HG03045 (cell line): ENCODE results near the gene SORCS3.

Experiments
- ATAC-seq: cut with Tn5 transposase; IDR thresholded peaks from one replicate; pipeline ENCODE4 v1.9.1; 2021; ENCODE audit warnings: mild to moderate bottlenecking, moderate library complexity; ENCODE audit not compliant: unreplicated experiment

The SORCS3 gene

DNA sequence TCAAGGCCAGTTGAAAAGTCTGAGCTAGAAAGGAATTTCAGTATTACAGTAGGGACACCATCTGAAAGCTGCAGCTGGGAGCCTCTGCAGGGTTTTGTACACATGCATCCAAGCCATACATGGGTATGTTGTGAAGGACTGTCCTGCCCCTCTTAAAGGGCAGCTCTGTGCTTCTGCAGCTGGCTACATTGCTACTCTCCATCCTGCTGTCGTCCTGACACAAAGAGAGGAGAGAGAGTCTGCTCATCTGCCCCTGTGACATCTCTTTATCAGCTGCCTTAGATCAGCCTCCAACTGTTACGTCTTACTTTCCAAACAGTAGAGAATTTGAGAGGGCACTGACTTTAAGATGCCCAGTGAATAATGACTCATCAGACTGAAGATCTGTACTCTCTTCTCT is 602.7 kb downstream of the SORCS3 start:
- ATAC-seq = no peak

DNA sequence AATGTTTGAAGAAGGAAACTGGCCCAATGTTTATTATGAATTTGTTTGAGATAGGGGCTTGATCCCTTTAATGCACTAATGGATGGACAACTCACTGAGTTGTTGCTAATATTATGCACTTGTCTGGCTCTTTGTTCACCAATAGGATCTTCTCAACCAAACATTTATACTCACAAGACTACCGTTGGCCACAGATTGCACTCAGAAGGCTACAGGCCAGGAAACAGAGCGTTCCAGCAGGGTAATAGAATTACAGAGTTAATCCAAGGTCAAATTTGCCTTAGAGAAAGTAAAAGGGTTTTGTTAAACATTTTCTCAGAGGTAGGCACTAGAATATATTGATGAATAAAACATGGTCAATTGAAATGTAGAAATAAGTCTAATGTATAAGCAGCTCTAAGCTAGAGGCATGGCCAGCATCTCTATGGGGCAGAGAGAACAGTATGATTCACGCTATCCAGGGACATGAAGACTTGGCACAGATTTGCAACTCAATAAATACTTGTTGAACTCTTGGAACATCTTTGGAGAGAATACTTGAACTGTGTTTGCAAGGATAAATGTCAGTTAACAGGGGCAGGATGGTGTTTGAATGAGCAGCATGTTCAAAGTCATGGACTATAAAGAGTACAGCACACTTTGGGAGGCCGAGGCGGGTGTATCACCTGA is 606.9 kb downstream of the SORCS3 start:
- no peak for ATAC-seq

DNA sequence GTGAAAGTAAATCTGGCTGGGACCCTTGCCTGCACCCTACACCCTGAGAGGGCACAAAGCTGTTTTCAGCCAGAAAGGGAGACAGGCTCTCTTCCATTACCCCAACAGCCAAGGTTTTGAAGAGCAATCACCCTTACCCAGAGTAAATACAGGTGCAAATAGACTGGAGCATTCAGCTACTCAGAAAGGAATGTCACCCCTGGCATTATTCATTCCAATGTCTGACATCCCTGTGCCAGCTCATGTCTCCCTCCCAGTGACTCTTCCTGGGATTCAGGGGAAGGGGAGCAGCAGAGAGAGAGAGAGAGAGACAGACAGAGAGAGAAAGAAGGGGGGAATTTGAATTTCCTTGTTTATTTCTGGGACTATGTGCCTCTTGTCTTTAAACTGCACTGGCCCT is 611.8 kb downstream of the SORCS3 start:
- no peak for ATAC-seq

DNA sequence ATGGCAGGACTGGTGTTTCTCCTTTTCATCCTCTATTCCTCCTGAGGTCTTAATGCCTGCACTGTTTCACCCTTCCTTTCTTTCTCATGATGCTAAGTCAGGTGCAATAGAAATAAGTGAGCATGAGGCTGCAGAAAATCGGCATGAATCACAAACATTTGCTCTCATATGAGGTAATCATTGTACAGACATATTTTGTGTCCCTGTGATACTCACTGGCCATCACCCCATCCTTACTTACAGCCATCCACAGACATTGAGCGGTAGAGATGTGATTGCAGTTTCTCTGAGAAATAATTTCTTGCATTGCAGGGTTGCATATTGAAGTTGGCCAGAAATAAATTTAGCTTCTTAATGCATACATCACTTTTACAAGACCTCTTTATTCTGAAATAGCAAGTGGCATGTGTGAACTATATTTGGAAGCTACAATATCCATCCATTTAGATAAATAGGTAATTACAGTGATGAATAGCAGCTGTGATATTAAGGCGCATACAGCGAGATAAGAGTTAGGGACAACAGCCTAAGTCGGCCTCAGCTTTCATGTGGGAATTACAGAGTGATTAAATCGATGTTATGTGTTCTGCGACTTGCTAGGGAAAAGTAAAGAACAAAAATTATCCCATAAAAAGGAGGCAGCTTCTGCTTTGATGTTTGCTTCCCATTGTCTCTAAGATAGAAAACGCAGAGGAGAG is 612.6 kb downstream of the SORCS3 start:
- no peak for ATAC-seq

DNA sequence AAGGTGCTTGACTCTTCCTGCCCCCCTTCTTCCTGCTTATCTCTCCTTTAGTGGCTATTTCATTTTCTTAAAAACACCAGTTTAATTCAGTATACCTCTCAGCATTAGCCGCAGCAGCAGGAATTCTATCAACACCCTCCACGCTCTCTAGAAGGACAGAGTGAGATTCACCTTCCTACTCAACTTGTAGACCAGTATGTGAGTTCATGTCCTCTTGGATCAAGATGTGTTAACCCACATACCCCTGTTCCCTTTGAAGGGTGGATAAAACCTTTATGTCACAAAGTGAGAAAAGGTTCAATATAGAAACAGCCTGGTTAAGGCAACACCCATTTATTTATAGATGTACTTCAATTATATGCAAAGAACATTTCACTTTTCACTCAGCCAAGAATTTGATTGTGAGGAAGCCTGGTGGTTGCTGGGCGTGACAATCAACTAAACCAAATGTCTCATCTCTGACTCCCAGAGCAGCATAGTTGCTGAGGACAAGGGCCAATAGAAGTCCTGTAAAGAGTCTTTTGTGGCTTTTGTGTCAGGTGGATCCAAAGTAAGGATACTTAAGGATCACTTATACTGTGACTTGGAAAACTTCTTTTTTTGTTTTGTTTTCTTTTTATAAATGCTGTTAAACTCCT is 617.1 kb downstream of the SORCS3 start:
- ATAC-seq = no peak

DNA sequence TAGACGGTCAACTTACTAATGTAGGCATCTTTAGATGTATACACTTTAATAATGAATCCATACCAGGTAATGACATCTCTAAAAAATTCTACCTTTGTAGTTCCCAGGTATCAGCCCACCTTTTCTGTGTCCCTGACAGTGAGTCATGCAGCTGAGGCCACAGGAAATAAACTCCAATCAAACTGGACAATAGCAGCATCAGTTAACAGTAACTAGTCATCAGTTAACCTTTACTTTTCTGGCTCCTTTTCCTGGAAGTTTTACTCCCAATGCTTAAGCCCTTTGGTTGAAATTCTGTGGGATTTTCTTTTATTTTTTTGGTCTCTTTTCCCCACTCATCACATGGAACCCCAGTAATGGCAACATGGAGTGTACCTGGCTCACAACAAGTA is 617.6 kb downstream of the SORCS3 start:
- no peak for ATAC-seq

DNA sequence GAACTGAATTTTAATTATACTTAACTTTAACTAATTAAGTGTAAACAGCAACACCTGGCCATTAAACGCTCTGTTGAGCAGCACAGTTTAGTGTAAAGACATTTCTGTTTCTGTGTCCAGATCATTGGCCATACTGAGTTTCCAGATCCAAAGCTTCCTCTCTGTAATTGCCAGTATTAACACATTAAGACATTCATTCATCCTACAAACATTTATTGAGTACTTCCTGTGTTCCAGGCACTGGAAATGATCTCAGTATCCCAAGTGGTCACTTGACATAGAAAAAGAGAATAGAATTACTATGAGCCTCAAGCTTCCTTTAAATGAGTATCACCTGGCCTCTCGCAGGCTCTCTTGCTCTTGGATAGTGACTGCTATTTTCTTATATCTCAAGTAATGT is 618.1 kb downstream of the SORCS3 start:
- ATAC-seq = no peak

DNA sequence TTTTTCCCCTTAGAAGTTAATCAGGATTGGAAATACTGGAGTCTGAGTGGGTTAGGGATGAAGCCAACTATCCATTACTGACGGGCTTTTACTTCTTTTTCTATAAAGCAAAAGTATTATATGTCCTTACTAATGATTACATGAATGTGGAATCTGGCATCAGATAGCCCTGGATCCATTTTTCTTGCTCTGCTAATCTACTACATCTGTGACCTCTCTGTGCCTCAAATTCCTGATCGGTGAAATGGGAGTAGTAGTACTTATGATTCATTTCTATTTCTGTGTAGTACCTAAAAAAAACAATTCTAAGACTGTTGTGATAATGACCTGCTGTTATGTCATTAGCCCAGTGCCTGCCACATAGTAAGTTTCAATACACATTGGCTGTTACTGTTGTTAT is 621.6 kb downstream of the SORCS3 start:
- no peak for ATAC-seq

DNA sequence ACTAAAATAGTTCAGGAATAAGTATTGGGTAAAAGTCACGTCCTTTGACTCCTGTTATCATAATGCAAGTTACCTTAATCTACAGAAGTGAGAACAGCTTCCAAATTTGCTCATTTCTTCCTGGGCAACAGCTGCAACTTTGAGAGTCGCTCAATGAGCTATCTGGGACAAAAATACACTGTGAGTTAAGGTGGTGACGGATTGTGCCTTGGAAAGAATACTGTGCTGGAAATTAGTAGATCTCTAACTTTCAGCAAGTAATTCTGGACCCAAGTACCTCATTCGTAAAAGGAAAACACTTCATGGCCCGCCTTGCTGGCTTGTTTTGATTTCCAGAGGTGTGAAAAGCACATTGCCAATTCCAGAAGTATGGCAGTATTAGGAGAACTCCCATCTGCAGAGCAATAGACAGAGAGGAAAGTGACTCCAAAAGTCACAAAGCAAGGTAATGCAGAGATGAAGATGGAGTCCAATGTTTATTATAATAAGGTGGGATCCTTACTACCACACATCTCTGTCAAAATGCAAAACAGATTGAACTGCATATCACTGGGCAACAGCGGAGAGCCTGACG is 626.0 kb downstream of the SORCS3 start:
- no peak for ATAC-seq

DNA sequence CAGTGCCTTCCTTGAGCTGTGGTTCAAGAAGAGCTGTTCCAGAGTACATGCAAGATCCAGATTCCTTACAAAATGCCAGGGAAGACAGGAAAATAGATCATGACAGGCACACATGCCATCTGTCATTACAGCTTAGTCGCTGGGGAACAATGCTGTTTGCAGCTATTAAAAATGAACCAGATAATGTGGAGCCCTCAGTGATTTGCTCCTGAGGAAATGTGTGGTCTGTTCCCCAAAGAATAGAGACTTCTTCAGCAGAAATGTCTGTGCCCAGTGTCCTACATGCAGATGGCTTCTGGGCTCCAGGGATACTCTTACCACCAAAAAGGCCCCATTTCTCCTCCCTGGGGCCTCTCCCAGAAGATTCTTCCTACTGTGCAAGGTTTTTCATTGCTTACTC is 627.9 kb downstream of the SORCS3 start:
- no peak for ATAC-seq

DNA sequence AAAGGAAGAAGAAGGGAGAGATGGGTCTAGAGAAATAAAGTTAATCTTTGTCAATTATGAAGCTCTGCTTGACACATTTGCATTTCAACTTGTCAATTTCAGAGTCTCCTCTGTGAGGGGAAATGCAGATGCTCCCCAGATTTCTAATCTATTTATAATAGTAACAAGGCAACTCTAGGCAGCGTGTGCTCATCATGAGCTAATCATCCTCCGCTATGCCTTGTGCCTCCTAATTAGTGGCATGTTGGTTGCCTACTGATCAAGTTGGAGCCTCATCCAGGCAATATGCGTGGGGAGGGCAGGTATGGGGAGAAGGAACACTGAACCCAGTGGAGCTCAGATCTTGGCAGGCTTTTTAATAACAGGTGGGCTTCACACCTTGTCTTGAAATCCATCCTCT is 628.6 kb downstream of the SORCS3 start:
- no peak for ATAC-seq

DNA sequence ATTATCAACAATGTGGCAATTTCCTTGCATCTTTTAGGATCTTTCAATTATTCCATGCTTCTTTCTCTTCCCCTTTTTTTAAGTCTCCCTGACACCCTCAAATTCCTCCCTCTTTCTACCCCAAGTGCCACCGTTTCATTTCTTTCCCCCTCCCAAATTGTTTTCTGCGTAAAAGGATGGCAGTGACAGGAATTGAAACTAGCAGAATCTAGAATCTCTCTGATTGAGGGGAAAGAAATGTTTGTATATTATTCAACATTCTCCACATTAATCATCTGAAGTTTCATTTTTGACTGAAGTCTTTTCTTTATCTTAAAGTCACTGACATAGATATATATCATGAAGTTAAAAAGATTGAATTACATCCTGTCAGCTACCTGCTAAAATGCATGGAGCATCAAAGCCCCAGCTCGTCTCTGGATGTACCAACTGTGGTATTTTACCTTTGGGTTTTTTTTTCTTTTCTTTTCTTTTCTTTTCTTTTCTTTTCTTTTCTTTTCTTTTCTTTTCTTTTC is 633.5 kb downstream of the SORCS3 start:
- no peak for ATAC-seq

DNA sequence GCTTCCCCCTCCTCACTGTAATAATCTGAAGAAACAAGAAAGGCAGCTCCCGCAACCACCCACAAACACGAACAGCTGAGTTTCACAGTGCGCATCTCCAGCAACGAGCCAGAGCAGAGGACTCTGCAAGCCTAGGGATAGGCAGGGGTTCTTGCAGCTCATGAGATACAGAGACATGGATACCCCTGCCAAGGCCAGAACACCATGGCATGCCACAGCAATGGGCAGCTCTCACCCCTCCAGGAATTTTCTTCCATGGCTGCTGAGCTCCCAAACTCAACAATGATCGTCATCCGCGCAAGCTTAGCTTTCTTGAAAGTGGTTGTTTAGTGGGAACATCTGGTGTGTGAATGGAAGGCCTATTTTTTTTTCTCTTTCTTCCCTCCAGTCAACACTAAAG is 637.3 kb downstream of the SORCS3 start:
- ATAC-seq = no peak

DNA sequence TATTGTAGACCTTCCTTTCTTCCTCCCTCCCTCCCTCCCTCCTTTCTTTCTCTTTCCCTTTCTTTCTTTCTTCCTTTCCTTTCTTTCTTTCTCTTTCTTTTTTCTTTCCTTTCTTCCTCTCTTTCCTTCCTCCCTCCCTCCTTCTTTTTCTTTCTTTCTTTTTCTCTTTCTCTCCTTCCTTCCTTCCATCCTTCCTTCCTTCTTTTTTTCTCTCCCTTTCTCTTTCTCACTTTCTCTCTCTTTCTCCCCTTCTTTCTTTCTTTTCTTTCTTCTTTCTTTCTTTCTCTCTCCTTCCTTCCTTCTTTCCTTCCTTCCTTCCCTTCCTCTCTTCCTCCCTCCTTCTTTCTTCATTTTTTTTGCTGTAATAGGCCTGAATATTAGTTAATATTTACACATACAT is 638.0 kb downstream of the SORCS3 start:
- ATAC-seq = no peak

DNA sequence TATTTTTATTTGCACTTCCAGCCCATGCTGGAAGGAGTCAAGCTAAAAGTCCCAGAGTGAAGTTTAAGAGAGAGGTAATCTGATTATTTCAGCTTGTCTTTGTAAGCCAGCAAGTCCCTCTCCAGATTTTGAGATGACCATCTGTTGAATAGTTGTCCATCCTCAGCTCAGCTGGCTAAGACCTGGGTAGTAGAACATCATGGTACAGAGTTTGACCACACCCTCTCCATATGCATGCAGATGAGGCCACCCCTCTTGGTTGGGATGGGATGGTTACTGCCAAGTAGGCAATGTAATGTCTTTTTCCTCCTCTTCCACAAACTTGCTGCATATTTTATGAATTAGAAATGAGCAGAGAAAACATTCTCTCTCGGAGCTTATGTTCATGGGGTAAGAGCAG is 639.8 kb downstream of the SORCS3 start:
- no peak for ATAC-seq

DNA sequence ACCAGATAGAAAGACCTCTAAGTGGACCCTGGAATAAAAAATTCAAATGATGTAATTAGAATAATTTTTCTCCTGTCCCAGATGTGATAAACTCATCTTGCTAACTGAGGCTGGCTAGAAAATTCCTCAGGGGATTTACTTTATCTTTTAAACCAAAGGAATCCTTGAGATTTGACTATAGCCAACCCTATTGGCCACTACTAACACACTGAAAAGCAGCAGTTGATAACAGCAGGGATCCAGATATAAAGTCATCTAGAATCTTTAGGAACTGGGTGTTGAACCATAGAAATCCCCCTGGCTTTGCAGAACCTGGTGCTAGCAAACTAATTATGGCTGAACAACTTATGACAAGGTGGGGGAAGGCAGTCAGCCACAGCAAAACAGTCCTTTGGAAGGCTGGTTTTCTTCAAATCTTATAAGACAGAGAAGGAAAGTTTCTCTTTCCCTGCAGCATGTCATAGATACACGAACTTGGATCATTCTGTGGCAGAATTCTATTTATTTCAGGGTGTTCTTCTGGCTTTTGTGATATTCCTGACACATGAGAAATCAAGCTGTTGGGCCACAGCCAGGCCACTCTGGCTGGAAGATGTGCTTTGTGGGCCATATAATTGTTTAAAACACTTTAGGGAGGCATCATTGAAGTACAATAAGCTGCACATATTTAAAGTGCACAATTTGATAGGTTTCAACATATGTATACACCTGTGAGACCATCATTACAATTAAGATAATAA is 643.6 kb downstream of the SORCS3 start:
- ATAC-seq = no peak

DNA sequence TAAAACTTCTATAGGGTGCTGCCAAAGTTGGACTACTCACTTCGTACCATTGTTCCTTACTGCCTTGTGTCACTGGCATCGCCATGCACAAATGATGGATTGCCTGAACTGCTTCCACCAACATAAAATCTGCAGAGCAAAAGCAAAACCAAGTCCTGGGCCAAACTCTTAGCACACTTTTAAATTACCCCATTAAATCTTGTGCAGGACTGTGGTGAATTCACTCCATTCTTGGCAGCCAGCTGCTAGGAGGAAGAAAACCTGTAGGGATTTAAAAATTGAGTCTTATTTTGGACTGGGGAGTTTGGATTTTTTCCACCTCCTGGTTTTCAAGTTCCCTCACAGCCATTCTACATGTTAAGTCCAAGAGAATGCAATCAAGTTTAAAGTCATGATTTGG is 646.9 kb downstream of the SORCS3 start:
- no peak for ATAC-seq

DNA sequence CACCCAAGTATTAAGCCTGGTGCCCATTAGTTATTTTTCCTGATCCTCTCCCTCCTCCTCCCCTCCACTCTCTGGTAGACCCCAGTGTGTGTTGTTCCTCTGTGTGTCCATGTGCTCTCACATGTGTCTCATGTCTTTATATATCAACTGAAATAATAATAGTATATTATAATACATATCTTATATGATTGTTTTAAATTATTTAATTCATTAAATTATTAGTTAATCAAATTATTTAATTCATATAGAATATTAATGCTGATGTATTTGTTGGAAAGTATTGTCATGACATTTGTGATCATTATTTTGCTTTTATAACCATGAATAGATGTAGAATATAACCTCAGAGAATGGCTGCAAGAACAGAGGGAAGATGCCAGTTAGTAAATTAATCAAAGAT is 647.5 kb downstream of the SORCS3 start:
- ATAC-seq = no peak

DNA sequence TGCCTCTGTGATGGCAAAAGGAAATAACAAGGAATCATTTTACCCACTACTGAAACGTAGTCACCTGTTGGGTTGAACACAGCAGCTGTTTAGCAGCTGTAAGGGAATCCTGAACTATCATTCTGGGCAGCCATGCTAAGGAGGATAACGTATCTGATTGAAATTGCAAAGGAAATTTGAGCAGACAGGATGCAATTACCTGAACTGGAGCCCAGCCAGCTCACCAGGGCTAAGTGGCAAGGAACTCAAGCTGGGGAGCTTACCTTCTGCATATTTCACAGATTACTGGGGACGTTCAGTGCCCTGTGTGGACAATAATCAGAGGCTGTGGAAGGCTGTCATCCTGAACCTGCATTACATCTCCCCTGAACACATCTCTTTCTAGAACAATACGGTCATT is 650.5 kb downstream of the SORCS3 start:
- no peak for ATAC-seq

DNA sequence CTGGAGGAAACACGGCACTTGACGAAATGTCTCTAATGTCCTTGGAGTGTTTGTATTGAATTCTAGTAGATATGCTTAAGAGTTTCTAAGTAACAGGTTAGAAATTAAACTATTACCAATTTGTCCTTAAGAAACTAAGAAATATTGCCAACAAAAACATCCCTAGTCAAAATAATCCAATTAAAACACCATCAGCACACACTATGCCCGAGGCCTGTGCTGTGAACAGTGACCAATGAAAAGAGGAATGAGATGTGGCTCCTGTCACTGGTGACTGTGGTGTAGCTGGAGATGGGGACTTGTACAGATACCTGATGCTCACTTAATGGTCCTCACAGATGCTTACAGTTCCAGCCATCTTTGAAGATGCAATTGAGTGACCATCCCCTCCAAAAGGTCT is 651.1 kb downstream of the SORCS3 start:
- ATAC-seq = no peak
